B cell (primary cell): Measurements from ENCODE around the gene DOCK4. TPM values are rescaled to one million over a fixed set of nuclear protein-coding genes. Genes with fewer than 3 reads are reported as not detected.

Experiments used
- ATAC-seq: fragments of 200-7000 bp; cut with Tn5 transposase; one replicate; pipeline ENCODE4 v1.10.0; 2021; ENCODE audit warnings: low read depth, mild to moderate bottlenecking, moderate number of reproducible peaks, moderate library complexity
- CTCF ChIA-PET: fragments of 350-600 bp; sonication (Branson Sonifier 250); formaldehyde crosslinking; loops from one replicate; lab custom pipeline; 2021; ENCODE audit warnings: antibody characterized with exemption, inconsistent platforms; lab: Charles Lee
- POLR2A ChIA-PET: fragments of 350-600 bp; sonication (Branson Sonifier 250); formaldehyde crosslinking; loops from one replicate; lab custom pipeline; 2021; ENCODE audit warnings: antibody characterized with exemption; lab: Charles Lee
- DNase-seq: peaks from one replicate; pipeline ENCODE4 v3.0.0; 2013
- H2AFZ ChIP-seq: 2 replicates; pipeline ENCODE4 v1.6.1; 2012; ENCODE audit warnings: mild to moderate bottlenecking, low read depth, low read length; ENCODE audit not compliant: insufficient read depth, poor library complexity, severe bottlenecking
- H3K27ac ChIP-seq, 2 donors: 1 replicate in 1 of 2; 2 replicates in 1 of 2; pipeline ENCODE4 v1.5.1; 2012 to 2013; ENCODE audit warnings: low read length in 2 of 2, mild to moderate bottlenecking in 2 of 2, moderate library complexity in 1 of 2
- H3K27me3 ChIP-seq, 4 experiments: fragments of 200-600 bp in 1 of 4; sonication (generic) in 1 of 4; replicated peaks in 1 of 4; 1 replicate in 2 of 4; 2 replicates in 2 of 4; pipeline versions ENCODE4 v1.6.1 to v1.7.0; 2013 to 2016; ENCODE audit warnings: low read length in 3 of 4, mild to moderate bottlenecking in 2 of 4, mixed read lengths in 1 of 4, moderate library complexity in 1 of 4; ENCODE audit not compliant: insufficient read depth in 4 of 4, control insufficient read depth in 3 of 4; ENCODE audit errors: control extremely low read depth in 1 of 4
- H3K36me3 ChIP-seq, 2 experiments: replicated peaks in 1 of 2; 1 replicate in 1 of 2; 2 replicates in 1 of 2; pipeline versions ENCODE4 v1.6.1 to v1.7.1; 2013; ENCODE audit warnings: low read length in 1 of 2; ENCODE audit not compliant: insufficient read depth in 2 of 2, control insufficient read depth in 1 of 2; ENCODE audit errors: control extremely low read depth in 1 of 2, extremely low read depth in 1 of 2
- H3K4me1 ChIP-seq, 2 donors: fragments of 200-600 bp in 1 of 2; sonication (generic) in 1 of 2; 1 replicate in 1 of 2; 2 replicates in 1 of 2; pipeline versions ENCODE4 v1.5.1 to v1.6.1; 2013 to 2017; ENCODE audit warnings: low read length in 2 of 2; ENCODE audit not compliant: control insufficient read depth in 2 of 2, insufficient read depth in 2 of 2
- H3K4me2 ChIP-seq: replicated peaks from 2 replicates; pipeline ENCODE3; 2012; ENCODE audit warnings: mild to moderate bottlenecking, low read depth, low read length; ENCODE audit not compliant: poor library complexity, severe bottlenecking
- H3K4me3 ChIP-seq, 5 experiments: fragments of 200-600 bp in 1 of 5; sonication (generic) in 1 of 5; 1 replicate in 3 of 5; 2 replicates in 2 of 5; pipeline versions ENCODE4 v1.5.1 to v1.7.0; 2011 to 2016; ENCODE audit warnings: low read length in 4 of 5, mild to moderate bottlenecking in 4 of 5, low read depth in 2 of 5, control low read depth in 1 of 5, moderate library complexity in 1 of 5; ENCODE audit not compliant: insufficient read depth in 1 of 5; ENCODE audit errors: control extremely low read depth in 1 of 5, extremely low read depth in 1 of 5
- H3K79me2 ChIP-seq: fragments of 200-600 bp; sonication (generic); one replicate; pipeline ENCODE4 v1.6.0; 2016; ENCODE audit warnings: low read length; ENCODE audit not compliant: control insufficient read depth, insufficient read depth
- H3K9ac ChIP-seq: fragments of 200-600 bp; sonication (generic); 2 replicates; pipeline ENCODE4 v1.6.1; 2017; ENCODE audit warnings: mild to moderate bottlenecking, low read length, moderate library complexity
- H3K9me3 ChIP-seq, 3 donors: one replicate each; pipeline versions ENCODE4 v1.6.1 to v1.7.1; 2013; ENCODE audit warnings: low read length in 2 of 3; ENCODE audit not compliant: control insufficient read depth in 2 of 3, insufficient read depth in 1 of 3; ENCODE audit errors: control extremely low read depth in 1 of 3
- H4K20me1 ChIP-seq: 2 replicates; pipeline ENCODE4 v1.6.0; 2012; ENCODE audit warnings: mild to moderate bottlenecking, low read length; ENCODE audit not compliant: insufficient read depth, control insufficient read depth, poor library complexity, severe bottlenecking
- H3K27ac Mint-ChIP-seq: one replicate; pipeline ENCODE4 v1.8.0; 2021; ENCODE audit warnings: mixed read lengths
- H3K27me3 Mint-ChIP-seq: one replicate; pipeline ENCODE4 v1.8.0; 2021; ENCODE audit warnings: mixed read lengths
- H3K4me1 Mint-ChIP-seq: one replicate; pipeline ENCODE4 v1.8.0; 2021; ENCODE audit warnings: mixed read lengths
- H3K4me3 Mint-ChIP-seq: one replicate; pipeline ENCODE4 v1.8.0; 2021; ENCODE audit warnings: mixed read lengths
- H3K9me3 Mint-ChIP-seq: one replicate; pipeline ENCODE4 v1.8.0; 2022; ENCODE audit warnings: mixed read lengths; ENCODE audit not compliant: insufficient read depth
- CTCF ChIP-seq: fragments of 200-600 bp; IDR thresholded peaks from one replicate; pipeline ENCODE4 v1.8.0; 2022; ENCODE audit warnings: antibody characterized with exemption, mild to moderate bottlenecking
- EZH2 ChIP-seq: IDR thresholded peaks from 2 replicates; pipeline ENCODE4 v1.6.1; 2012; ENCODE audit warnings: borderline replicate concordance, low read depth, mild to moderate bottlenecking, moderate library complexity, low read length; ENCODE audit not compliant: insufficient read depth, poor library complexity, severe bottlenecking
- WGBS: methylation state at CpG from one replicate; pipeline ENCODE4 v1.1.5; 2013; ENCODE audit warnings: missing lambda C conversion rate; ENCODE audit not compliant: insufficient coverage; 5-methylcytosine and 5-hydroxymethylcytosine counted together
- intact Hi-C: fragments of 100-400 bp; cut with micrococcal nuclease; formaldehyde crosslinking; loops from one replicate; pipeline ENCODE4 v1.10.0; 2022
- polyA plus RNA-seq: library from polyadenylated mRNA; depleted of rRNA; stranded (reverse); fragments of >200 nt; gene quantifications from 2 replicates; pipeline ENCODE4 v1.2.3, GENCODE V29; 2012
- total RNA-seq, 2 donors: library from RNA; stranded (reverse); fragments of 120-200 nt in 1 of 2; gene quantifications; 1 replicate in 1 of 2; 2 replicates in 1 of 2; pipeline versions ENCODE4 v1.2.3 to v1.2.4, GENCODE V29; 2013 to 2022

DOCK4 gene
- total and polyA plus RNA-seq, 2 donors (not counting 1 experiment from before 2014, with no cell fraction given): 0.03 to 4.1 TPM

DNA sequence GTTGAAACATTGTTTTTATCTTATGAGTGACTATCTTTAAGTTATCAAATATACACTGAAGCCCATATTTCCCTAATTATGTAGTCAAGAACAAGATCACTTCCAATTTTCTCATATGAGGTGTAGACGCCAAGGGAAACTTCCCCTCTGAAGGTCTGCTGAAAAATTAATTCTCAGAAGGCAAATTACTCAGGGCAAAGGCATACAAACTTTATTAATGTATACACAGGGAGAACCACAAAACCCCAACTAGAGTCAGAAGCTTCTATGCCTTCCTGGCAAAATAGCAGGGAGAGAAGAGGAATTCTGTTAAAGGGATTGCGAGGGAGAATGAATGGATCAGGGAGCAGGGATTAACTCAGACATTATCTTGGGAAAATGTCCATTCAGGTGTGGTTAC is 83.4 kb downstream of the DOCK4 start:
- H3K4me1 Mint-ChIP-seq: no peaks in the 10 kb centered on the region
- H3K9me3 ChIP-seq: no peaks in the 10 kb centered on the region
- WGBS: 69% methylated on average over 2 of the region's 2 CpGs
- ATAC-seq (no peak), DNase-seq (no peak)
- TF ChIP-seq CTCF (no peak), EZH2 (no peak)
- H3K4me1 ChIP-seq: no peaks in the 10 kb centered on the region
- no peaks in the 10 kb centered on the region for H4K20me1 ChIP-seq
- intact Hi-C loops: no loop called here
- no peaks in the 10 kb centered on the region for H3K79me2 ChIP-seq
- no peak overlapping the region for H3K4me3 ChIP-seq
- no peak overlapping the region for H3K9ac ChIP-seq
- H3K27ac ChIP-seq: no peak overlapping the region
- no peaks in the 10 kb centered on the region for H3K36me3 ChIP-seq
- H3K4me2 ChIP-seq: no peak overlapping the region
- H3K27ac Mint-ChIP-seq: no peak overlapping the region
- no peak overlapping the region for H3K4me3 Mint-ChIP-seq
- CTCF ChIA-PET: no interaction called here
- peaks cover 3% of the 10 kb centered on the region for H3K27me3 Mint-ChIP-seq
- H3K27me3 ChIP-seq: no peaks in the 10 kb centered on the region
- no peaks in the 10 kb centered on the region for H3K9me3 Mint-ChIP-seq
- POLR2A ChIA-PET: no interaction called here
- no peak overlapping the region for H2AFZ ChIP-seq

DNA sequence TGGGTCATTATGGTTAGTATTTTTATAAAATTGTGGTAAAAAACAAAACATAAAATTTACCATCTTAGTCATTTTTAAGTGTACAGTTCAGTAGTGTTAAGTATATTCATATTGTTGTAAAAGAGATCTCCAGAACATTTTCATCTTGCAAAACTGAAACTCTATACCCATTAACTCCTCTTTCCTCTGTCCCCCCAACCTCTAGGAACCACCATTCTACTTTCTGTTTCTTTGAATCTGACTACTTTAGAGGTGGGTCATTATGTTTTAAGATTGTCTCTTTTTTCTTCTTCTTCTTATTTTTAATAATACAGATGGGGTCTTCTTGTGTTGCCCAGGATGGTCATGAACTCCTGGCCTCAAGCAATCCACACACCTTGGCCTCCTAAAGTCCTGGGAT is 84.1 kb downstream of the DOCK4 start:
- intact Hi-C loops: no loop called here
- POLR2A ChIA-PET: no interaction called here

More for the DNA sequence above, 84.1 kb downstream of the DOCK4 start:
- no peaks in the 10 kb centered on the region for H3K4me1 Mint-ChIP-seq
- no peak overlapping the region for H3K9ac ChIP-seq
- H3K79me2 ChIP-seq: no peaks in the 10 kb centered on the region
- H3K27ac ChIP-seq: no peak overlapping the region
- ATAC-seq (no peak), DNase-seq (no peak)
- CTCF ChIA-PET: no interaction called here
- H2AFZ ChIP-seq: no peak overlapping the region
- H3K4me3 ChIP-seq: no peak overlapping the region
- H3K27ac Mint-ChIP-seq: no peak overlapping the region
- no peak overlapping the region for H3K4me2 ChIP-seq
- peaks cover 6% of the 10 kb centered on the region for H3K27me3 Mint-ChIP-seq
- H3K9me3 Mint-ChIP-seq: no peaks in the 10 kb centered on the region
- no peaks in the 10 kb centered on the region for H3K36me3 ChIP-seq
- H3K4me3 Mint-ChIP-seq: no peak overlapping the region
- H3K4me1 ChIP-seq: no peaks in the 10 kb centered on the region
- no peaks in the 10 kb centered on the region for H3K9me3 ChIP-seq
- TF ChIP-seq CTCF (no peak), EZH2 (no peak)
- H4K20me1 ChIP-seq: no peaks in the 10 kb centered on the region
- no peaks in the 10 kb centered on the region for H3K27me3 ChIP-seq
